Tibial artery (tissue), 4 donors: Measurements from ENCODE around the gene CRMP1.

ENCODE experiments used
- DNase-seq, 2 donors: peaks; one replicate each; pipeline ENCODE4 v3.0.0-alpha.2; 2019
- H3K27ac ChIP-seq, 2 donors: fragments of 200-600 bp; sonication (generic) in 1 of 2; 1 replicate in 1 of 2; 2 replicates in 1 of 2; pipeline ENCODE4 v1.5.1; 2018 to 2019; ENCODE audit warnings: mild to moderate bottlenecking in 1 of 2
- H3K27me3 ChIP-seq, 2 donors: fragments of 200-600 bp; sonication (generic) in 1 of 2; one replicate each; pipeline versions ENCODE4 v1.5.1 to v1.6.0; 2016 to 2019
- H3K36me3 ChIP-seq, 3 donors: fragments of 200-600 bp; sonication (generic) in 2 of 3; one replicate each; pipeline ENCODE4 v1.5.1; 2016 to 2019; ENCODE audit warnings: mild to moderate bottlenecking in 2 of 3
- H3K4me1 ChIP-seq, 4 donors: fragments of 200-600 bp; sonication (generic) in 2 of 4; 1 replicate in 3 of 4; 2 replicates in 1 of 4; pipeline ENCODE4 v1.5.1; 2016 to 2019
- H3K4me3 ChIP-seq, 2 donors: fragments of 200-600 bp; sonication (generic) in 1 of 2; 1 replicate in 1 of 2; 2 replicates in 1 of 2; pipeline ENCODE4 v1.5.1; 2018 to 2019; ENCODE audit warnings: mild to moderate bottlenecking in 2 of 2
- H3K9me3 ChIP-seq, 3 donors: fragments of 200-600 bp; sonication (generic) in 1 of 3; one replicate each; pipeline ENCODE4 v1.5.1; 2016 to 2019
- intact Hi-C: fragments of 100-400 bp; cut with DNase I; formaldehyde crosslinking; loops from one replicate; pipeline ENCODE4 v1.15.0; 2023; ENCODE audit warnings: low total_unique reads
- TF ChIP-seq, protein P1 (sequence below), 2 experiments: fragments of 200-600 bp in 1 of 2; fragments of 450-650 bp in 1 of 2; IDR thresholded peaks; one replicate each; pipeline ENCODE4 v1.5.1; 2017 to 2019; ENCODE audit warnings: antibody characterized with exemption in 2 of 2, mild to moderate bottlenecking in 1 of 2, moderate library complexity in 1 of 2

The CRMP1 gene

GRCh38 chr4:5884796-5885195, 8.1 kb downstream of the CRMP1 start:
- H3K27ac ChIP-seq: no peak overlapping the region
- peaks cover 0 to 20% (median 16%) of the 10 kb centered on the region in 4 donors for H3K4me1 ChIP-seq
- intact Hi-C loops: no loop called here
- DNase-seq: no peak
- H3K36me3 ChIP-seq: no peaks in the 10 kb centered on the region
- TF ChIP-seq, protein P1, sequence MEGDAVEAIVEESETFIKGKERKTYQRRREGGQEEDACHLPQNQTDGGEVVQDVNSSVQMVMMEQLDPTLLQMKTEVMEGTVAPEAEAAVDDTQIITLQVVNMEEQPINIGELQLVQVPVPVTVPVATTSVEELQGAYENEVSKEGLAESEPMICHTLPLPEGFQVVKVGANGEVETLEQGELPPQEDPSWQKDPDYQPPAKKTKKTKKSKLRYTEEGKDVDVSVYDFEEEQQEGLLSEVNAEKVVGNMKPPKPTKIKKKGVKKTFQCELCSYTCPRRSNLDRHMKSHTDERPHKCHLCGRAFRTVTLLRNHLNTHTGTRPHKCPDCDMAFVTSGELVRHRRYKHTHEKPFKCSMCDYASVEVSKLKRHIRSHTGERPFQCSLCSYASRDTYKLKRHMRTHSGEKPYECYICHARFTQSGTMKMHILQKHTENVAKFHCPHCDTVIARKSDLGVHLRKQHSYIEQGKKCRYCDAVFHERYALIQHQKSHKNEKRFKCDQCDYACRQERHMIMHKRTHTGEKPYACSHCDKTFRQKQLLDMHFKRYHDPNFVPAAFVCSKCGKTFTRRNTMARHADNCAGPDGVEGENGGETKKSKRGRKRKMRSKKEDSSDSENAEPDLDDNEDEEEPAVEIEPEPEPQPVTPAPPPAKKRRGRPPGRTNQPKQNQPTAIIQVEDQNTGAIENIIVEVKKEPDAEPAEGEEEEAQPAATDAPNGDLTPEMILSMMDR (IDR thresholded peaks at IDR 0.05): no peak
- no peak overlapping the region for H3K4me3 ChIP-seq
- peaks cover 0 to 53% of the 10 kb centered on the region in 2 donors for H3K27me3 ChIP-seq
- no peaks in the 10 kb centered on the region for H3K9me3 ChIP-seq

- Histone ChIP-seq H3K27me3 (peaks cover 0 to 48% of the 10 kb centered on the region in 2 donors), H3K4me1 (peaks cover 0 to 18% (median 16%) of the 10 kb centered on the region in 4 donors), H3K27ac (no peak overlapping the region), H3K9me3 (no peaks in the 10 kb centered on the region), H3K4me3 (no peak overlapping the region), H3K36me3 (no peaks in the 10 kb centered on the region)
- TF ChIP-seq, protein P1 (IDR thresholded peaks at IDR 0.05): no peak
- no peak for DNase-seq
- intact Hi-C loops: no loop called here
Observed at GRCh38 chr4:5883916-5884315, 9.0 kb downstream of the CRMP1 start.

- Histone ChIP-seq H3K27me3 (peaks cover 0 to 41% of the 10 kb centered on the region in 2 donors), H3K27ac (no peak overlapping the region), H3K4me3 (no peak overlapping the region), H3K36me3 (no peaks in the 10 kb centered on the region), H3K9me3 (no peaks in the 10 kb centered on the region), H3K4me1 (peaks cover 0 to 9% (median 8%) of the 10 kb centered on the region in 4 donors)
- TF ChIP-seq, protein P1 (IDR thresholded peaks at IDR 0.05): no peak
- DNase-seq: no peak
- intact Hi-C loops: no loop called here
Observed at GRCh38 chr4:5882947-5883346, 9.9 kb downstream of the CRMP1 start.

GRCh38 chr4:5881340-5881739, 11.5 kb downstream of the CRMP1 start:
- no peak for DNase-seq
- TF ChIP-seq, protein P1 (IDR thresholded peaks at IDR 0.05): no peak
- Histone ChIP-seq H3K27me3 (peaks cover 0 to 25% of the 10 kb centered on the region in 2 donors), H3K36me3 (no peaks in the 10 kb centered on the region), H3K4me3 (no peak overlapping the region), H3K4me1 (no peaks in the 10 kb centered on the region), H3K9me3 (no peaks in the 10 kb centered on the region), H3K27ac (no peak overlapping the region)
- intact Hi-C loops: no loop called here

DNA sequence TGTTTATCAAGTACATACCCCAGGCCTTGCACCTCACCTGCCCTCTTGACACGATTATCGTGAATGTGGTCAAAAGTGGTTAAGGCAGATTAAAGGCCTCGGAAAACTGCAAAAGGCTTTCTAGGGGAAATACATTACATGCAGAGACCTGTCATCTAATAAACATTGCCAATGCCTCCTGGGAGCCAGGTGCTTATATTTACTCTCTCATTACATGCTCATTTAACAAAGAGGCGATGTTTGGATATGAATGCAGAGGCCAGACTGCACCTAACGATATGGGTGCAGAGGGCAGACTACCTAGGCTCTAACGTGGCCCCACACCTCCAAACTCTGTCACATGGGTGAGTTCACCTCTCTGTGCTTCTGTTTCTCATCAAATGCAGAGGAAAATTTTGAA, 14.5 kb downstream of the CRMP1 start:
- Histone ChIP-seq H3K36me3 (no peaks in the 10 kb centered on the region), H3K27me3 (peaks cover 0 to 13% of the 10 kb centered on the region in 2 donors), H3K4me3 (no peak overlapping the region), H3K9me3 (no peaks in the 10 kb centered on the region), H3K27ac (no peak overlapping the region), H3K4me1 (no peaks in the 10 kb centered on the region)
- DNase-seq: no peak
- TF ChIP-seq, protein P1 (IDR thresholded peaks at IDR 0.05): no peak
- intact Hi-C loops: no loop called here

GRCh38 chr4:5877392-5877791, 15.5 kb downstream of the CRMP1 start:
- peaks cover 0 to 7% of the 10 kb centered on the region in 2 donors for H3K27me3 ChIP-seq
- intact Hi-C loops: no loop called here
- H3K9me3 ChIP-seq: no peaks in the 10 kb centered on the region
- no peaks in the 10 kb centered on the region for H3K4me1 ChIP-seq
- DNase-seq: no peak
- H3K4me3 ChIP-seq: no peak overlapping the region
- TF ChIP-seq, protein P1 (IDR thresholded peaks at IDR 0.05): no peak
- H3K27ac ChIP-seq: no peak overlapping the region
- no peaks in the 10 kb centered on the region for H3K36me3 ChIP-seq
